HepG2 (cell line): Measurements from ENCODE around the gene BIRC5. TPM values are rescaled to one million over a fixed set of nuclear protein-coding genes. Genes with fewer than 3 reads are reported as not detected.
A peak's percentile ranks its signal among the peaks of the same experiment; 100 is the strongest.

Experiments used
- ATF7-NPFF ChIP-seq: sonication (generic); formaldehyde crosslinking; IDR thresholded peaks from 2 replicates; pipeline ENCODE4 v1.8.1; 2023; ENCODE audit warnings: mild to moderate bottlenecking, low read depth, missing genetic modification reagents, moderate library complexity
- CBX1 ChIP-seq: IDR thresholded peaks from one replicate; pipeline ENCODE4 v1.6.1; 2016; ENCODE audit warnings: antibody characterized with exemption, low read depth
- ELF1 ChIP-seq: sonication (generic); formaldehyde crosslinking; IDR thresholded peaks from 2 replicates; pipeline ENCODE4 v1.4.0; 2020; ENCODE audit warnings: missing genetic modification reagents
- MAFF ChIP-seq: IDR thresholded peaks from 2 replicates; pipeline ENCODE4 v1.6.1; 2011; ENCODE audit warnings: low read depth, low read length, improper control_type of control experiment
- PITX1 ChIP-seq: sonication (generic); formaldehyde crosslinking; IDR thresholded peaks from 2 replicates; pipeline ENCODE4 v1.5.1; 2020; ENCODE audit warnings: mild to moderate bottlenecking, missing genetic modification reagents
- RFXAP ChIP-seq: sonication (generic); formaldehyde crosslinking; IDR thresholded peaks from 2 replicates; pipeline ENCODE4 v1.4.0; 2020; ENCODE audit warnings: missing genetic modification reagents, borderline replicate concordance
- SMYD3 ChIP-seq: sonication (generic); formaldehyde crosslinking; IDR thresholded peaks from 2 replicates; pipeline ENCODE4 v1.8.1; 2023; ENCODE audit warnings: mild to moderate bottlenecking, missing genetic modification reagents
- SNAI1 ChIP-seq: sonication (generic); formaldehyde crosslinking; IDR thresholded peaks from 2 replicates; pipeline ENCODE4 v1.5.0; 2020; ENCODE audit warnings: mild to moderate bottlenecking, missing genetic modification reagents, borderline replicate concordance
- SP5 ChIP-seq: IDR thresholded peaks from 2 replicates; pipeline ENCODE4 v1.6.1; 2016; ENCODE audit warnings: low read depth, borderline replicate concordance
- THAP11 ChIP-seq: IDR thresholded peaks from 2 replicates; pipeline ENCODE4 v1.6.1; 2016; ENCODE audit warnings: missing biosample characterization, missing genetic modification reagents
- ZBTB20 ChIP-seq: sonication (generic); formaldehyde crosslinking; IDR thresholded peaks from 2 replicates; pipeline ENCODE4 v1.8.1; 2023; ENCODE audit warnings: missing genetic modification reagents, low read depth, mild to moderate bottlenecking, borderline replicate concordance
- ZBTB44 ChIP-seq: sonication (generic); formaldehyde crosslinking; IDR thresholded peaks from 2 replicates; pipeline ENCODE4 v1.4.0; 2020; ENCODE audit warnings: missing genetic modification reagents
- ZC3H4 ChIP-seq: sonication (generic); formaldehyde crosslinking; IDR thresholded peaks from 2 replicates; pipeline ENCODE4 v1.4.0; 2020; ENCODE audit warnings: missing genetic modification reagents, borderline replicate concordance
- ZNF326 ChIP-seq: sonication (generic); formaldehyde crosslinking; IDR thresholded peaks from 2 replicates; pipeline ENCODE4 v1.4.0; 2020; ENCODE audit warnings: missing genetic modification reagents, borderline replicate concordance
- ZNF496 ChIP-seq: sonication (generic); formaldehyde crosslinking; IDR thresholded peaks from 2 replicates; pipeline ENCODE4 v1.8.1; 2023; ENCODE audit warnings: mild to moderate bottlenecking, moderate library complexity, missing genetic modification reagents; ENCODE audit not compliant: insufficient replicate concordance
- ZNF510 ChIP-seq: sonication (generic); formaldehyde crosslinking; IDR thresholded peaks from 2 replicates; pipeline ENCODE4 v1.4.0; 2020; ENCODE audit warnings: low read depth, mild to moderate bottlenecking, missing genetic modification reagents
- ZNF644 ChIP-seq: IDR thresholded peaks from 2 replicates; pipeline ENCODE4 v1.6.1; 2016; ENCODE audit warnings: low read depth
- ZNF713 ChIP-seq: sonication (generic); formaldehyde crosslinking; IDR thresholded peaks from 2 replicates; pipeline ENCODE4 v1.4.0; 2020; ENCODE audit warnings: mild to moderate bottlenecking, missing genetic modification reagents
- ZNF788 ChIP-seq: sonication (generic); formaldehyde crosslinking; IDR thresholded peaks from 2 replicates; pipeline ENCODE4 v1.5.0; 2020; ENCODE audit warnings: mild to moderate bottlenecking, missing genetic modification reagents, borderline replicate concordance
- ZNF816 ChIP-seq: sonication (generic); formaldehyde crosslinking; IDR thresholded peaks from 2 replicates; pipeline ENCODE4 v1.8.0; 2022; ENCODE audit warnings: missing genetic modification reagents, mild to moderate bottlenecking, borderline replicate concordance
- ZSCAN12 ChIP-seq: sonication (generic); formaldehyde crosslinking; IDR thresholded peaks from 2 replicates; pipeline ENCODE4 v1.9.0; 2021; ENCODE audit warnings: mild to moderate bottlenecking, missing genetic modification reagents
- polyA plus RNA-seq, 8 experiments: library from polyadenylated mRNA; depleted of rRNA in 3 of 8; stranded (reverse) in 7 of 8; unstranded in 1 of 8; fragments of >200 nt; fragmentation: Illumina TruSeq in 4 of 8; extraction: Trizol in 4 of 8; gene quantifications; 2 replicates each; pipeline versions ENCODE4 v1.2.1 to v1.2.3, GENCODE V29; 2011 to 2016; ENCODE audit warnings: low read depth in 4 of 8, missing spikeins in 1 of 8, mixed read lengths in 1 of 8; ENCODE audit not compliant: insufficient read depth in 1 of 8
- total RNA-seq, 5 experiments: library from RNA; depleted of rRNA; stranded (reverse); fragments of >200 nt; fragmentation: Illumina TruSeq; extraction: Trizol; gene quantifications; 2 replicates each; pipeline ENCODE4 v1.2.3, GENCODE V29; 2016; ENCODE audit warnings: low read depth in 1 of 5
- TF ChIP-seq, protein P1 (sequence below): conservative IDR thresholded peaks from 2 replicates; pipeline ENCODE4 v1.6.1; 2018; ENCODE audit warnings: missing genetic modification reagents
- TF ChIP-seq, protein P2 (sequence below): sonication (generic); formaldehyde crosslinking; IDR thresholded peaks from 2 replicates; pipeline ENCODE4 v1.5.1; 2020; ENCODE audit warnings: mild to moderate bottlenecking, moderate library complexity, missing genetic modification reagents
- TF ChIP-seq, protein P3 (sequence below): IDR thresholded peaks from 2 replicates; pipeline ENCODE4 v1.6.1; 2016; ENCODE audit warnings: low read depth

BIRC5 gene
- total and polyA plus RNA-seq, 2 of the 13 experiments (the other 11 are each of a cell fraction or from before 2014, with no cell fraction given) = 30.3 to 135 TPM

- no peak; the same call in 1 of the 2 replicates for TF ChIP-seq ZNF326 (CRISPR knock-in tag)
- TF ChIP-seq THAP11 (CRISPR knock-in tag) = peak; percentile 93
- TF ChIP-seq ZNF644 (CRISPR knock-in tag) = 0 out of 2 replicates have a peak, but pooled peaks have one; percentile 29
- TF ChIP-seq PITX1 (CRISPR knock-in tag) = 0 out of 2 replicates have a peak, but pooled peaks have one; percentile 66
- TF ChIP-seq ZNF496 (CRISPR knock-in tag) = no peak
- no peak for TF ChIP-seq SNAI1
- TF ChIP-seq, protein P1, sequence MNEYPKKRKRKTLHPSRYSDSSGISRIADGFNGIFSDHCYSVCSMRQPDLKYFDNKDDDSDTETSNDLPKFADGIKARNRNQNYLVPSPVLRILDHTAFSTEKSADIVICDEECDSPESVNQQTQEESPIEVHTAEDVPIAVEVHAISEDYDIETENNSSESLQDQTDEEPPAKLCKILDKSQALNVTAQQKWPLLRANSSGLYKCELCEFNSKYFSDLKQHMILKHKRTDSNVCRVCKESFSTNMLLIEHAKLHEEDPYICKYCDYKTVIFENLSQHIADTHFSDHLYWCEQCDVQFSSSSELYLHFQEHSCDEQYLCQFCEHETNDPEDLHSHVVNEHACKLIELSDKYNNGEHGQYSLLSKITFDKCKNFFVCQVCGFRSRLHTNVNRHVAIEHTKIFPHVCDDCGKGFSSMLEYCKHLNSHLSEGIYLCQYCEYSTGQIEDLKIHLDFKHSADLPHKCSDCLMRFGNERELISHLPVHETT (CRISPR knock-in tag) = no peak; the same call in 1 of the 2 replicates
- 0 out of 2 replicates have a peak, but pooled peaks have one; percentile 79 for TF ChIP-seq ATF7-NPFF (CRISPR knock-in tag)
- peak; percentile 88; the same call in 1 of the 2 replicates for TF ChIP-seq ZNF788
- peak; percentile 41 for TF ChIP-seq CBX1
- TF ChIP-seq ZSCAN12 (CRISPR knock-in tag) = no peak
- no peak for TF ChIP-seq ZNF816 (CRISPR knock-in tag)
- TF ChIP-seq, protein P2, sequence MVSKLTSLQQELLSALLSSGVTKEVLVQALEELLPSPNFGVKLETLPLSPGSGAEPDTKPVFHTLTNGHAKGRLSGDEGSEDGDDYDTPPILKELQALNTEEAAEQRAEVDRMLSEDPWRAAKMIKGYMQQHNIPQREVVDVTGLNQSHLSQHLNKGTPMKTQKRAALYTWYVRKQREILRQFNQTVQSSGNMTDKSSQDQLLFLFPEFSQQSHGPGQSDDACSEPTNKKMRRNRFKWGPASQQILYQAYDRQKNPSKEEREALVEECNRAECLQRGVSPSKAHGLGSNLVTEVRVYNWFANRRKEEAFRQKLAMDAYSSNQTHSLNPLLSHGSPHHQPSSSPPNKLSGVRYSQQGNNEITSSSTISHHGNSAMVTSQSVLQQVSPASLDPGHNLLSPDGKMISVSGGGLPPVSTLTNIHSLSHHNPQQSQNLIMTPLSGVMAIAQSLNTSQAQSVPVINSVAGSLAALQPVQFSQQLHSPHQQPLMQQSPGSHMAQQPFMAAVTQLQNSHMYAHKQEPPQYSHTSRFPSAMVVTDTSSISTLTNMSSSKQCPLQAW = peak; percentile 76; the same call in 1 of the 2 replicates
- no peak for TF ChIP-seq MAFF
- TF ChIP-seq SP5 (CRISPR knock-in tag) = peak; percentile 58; the same call in 1 of the 2 replicates
- no peak for TF ChIP-seq RFXAP (CRISPR knock-in tag)
- peak; percentile 56; the same call in 1 of the 2 replicates for TF ChIP-seq ZBTB20 (CRISPR knock-in tag)
- TF ChIP-seq ZC3H4 (CRISPR knock-in tag) = no peak
- TF ChIP-seq ZBTB44 (CRISPR knock-in tag) = no peak
- no peak for TF ChIP-seq SMYD3 (CRISPR knock-in tag)
- TF ChIP-seq, protein P3, sequence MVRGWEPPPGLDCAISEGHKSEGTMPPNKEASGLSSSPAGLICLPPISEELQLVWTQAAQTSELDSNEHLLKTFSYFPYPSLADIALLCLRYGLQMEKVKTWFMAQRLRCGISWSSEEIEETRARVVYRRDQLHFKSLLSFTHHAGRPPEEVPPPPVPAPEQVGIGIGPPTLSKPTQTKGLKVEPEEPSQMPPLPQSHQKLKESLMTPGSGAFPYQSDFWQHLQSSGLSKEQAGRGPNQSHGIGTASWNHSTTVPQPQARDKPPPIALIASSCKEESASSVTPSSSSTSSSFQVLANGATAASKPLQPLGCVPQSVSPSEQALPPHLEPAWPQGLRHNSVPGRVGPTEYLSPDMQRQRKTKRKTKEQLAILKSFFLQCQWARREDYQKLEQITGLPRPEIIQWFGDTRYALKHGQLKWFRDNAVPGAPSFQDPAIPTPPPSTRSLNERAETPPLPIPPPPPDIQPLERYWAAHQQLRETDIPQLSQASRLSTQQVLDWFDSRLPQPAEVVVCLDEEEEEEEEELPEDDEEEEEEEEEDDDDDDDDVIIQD (CRISPR knock-in tag) = 0 out of 2 replicates have a peak, but pooled peaks have one; percentile 48
- TF ChIP-seq ZNF510 = no peak
- peak; percentile 70 for TF ChIP-seq ELF1
- no peak for TF ChIP-seq ZNF713
Observed at GRCh38 chr17:78250891-78251772, 37.1 kb downstream of the BIRC5 start (continued).
